GM23338 (cell line): ENCODE results near the gene MYCN. TPM values are rescaled to one million over a fixed set of nuclear protein-coding genes. Genes with fewer than 3 reads are reported as not detected.

Experiments used
- ATAC-seq: fragments of 200-7000 bp; cut with Tn5 transposase; 3 replicates; pipeline ENCODE4 v1.9.1; 2020
- DNase-seq: peaks from one replicate; pipeline ENCODE4 v3.0.0-alpha.2; 2015; ENCODE audit warnings: low spot score
- H2AFZ ChIP-seq: fragments of 200-600 bp; sonication (generic); 2 replicates; pipeline ENCODE4 v1.8.0; 2016; ENCODE audit warnings: antibody characterized with exemption, mild to moderate bottlenecking, moderate library complexity
- H3F3A ChIP-seq: fragments of 200-600 bp; sonication (generic); replicated peaks from 2 replicates; pipeline ENCODE4 v1.8.0; 2017; ENCODE audit warnings: antibody characterized with exemption, mixed run types, low read depth
- H3K27ac ChIP-seq: fragments of 200-600 bp; sonication (generic); 2 replicates; pipeline ENCODE4 v1.6.1; 2016; ENCODE audit warnings: low read depth
- H3K27me3 ChIP-seq: fragments of 200-600 bp; sonication (generic); 2 replicates; pipeline ENCODE4 v1.8.0; 2016; ENCODE audit warnings: mild to moderate bottlenecking, mixed run types, moderate library complexity; ENCODE audit not compliant: insufficient read depth
- H3K36me3 ChIP-seq: fragments of 200-600 bp; sonication (generic); 2 replicates; pipeline ENCODE4 v1.8.0; 2016; ENCODE audit warnings: mild to moderate bottlenecking; ENCODE audit not compliant: insufficient read depth
- H3K4me1 ChIP-seq: fragments of 200-600 bp; sonication (generic); 2 replicates; pipeline ENCODE4 v1.8.0; 2016; ENCODE audit warnings: mild to moderate bottlenecking, moderate library complexity; ENCODE audit not compliant: insufficient read depth
- H3K4me2 ChIP-seq: fragments of 200-600 bp; sonication (generic); 2 replicates; pipeline ENCODE4 v1.7.1; 2017; ENCODE audit warnings: mixed run types
- H3K4me3 ChIP-seq: fragments of 200-600 bp; sonication (generic); 2 replicates; pipeline ENCODE4 v1.6.1; 2016; ENCODE audit warnings: mixed run types
- H3K79me2 ChIP-seq: fragments of 200-600 bp; sonication (generic); replicated peaks from 2 replicates; pipeline ENCODE4 v1.8.0; 2017; ENCODE audit warnings: mild to moderate bottlenecking; ENCODE audit not compliant: insufficient read depth
- H3K9me2 ChIP-seq: fragments of 200-600 bp; sonication (generic); 2 replicates; pipeline ENCODE4 v1.8.0; 2017; ENCODE audit not compliant: insufficient read depth
- H4K20me1 ChIP-seq: fragments of 200-600 bp; sonication (generic); replicated peaks from 2 replicates; pipeline ENCODE4 v1.8.0; 2017; ENCODE audit warnings: mild to moderate bottlenecking; ENCODE audit not compliant: insufficient read depth
- H3K27ac Mint-ChIP-seq: 2 replicates; pipeline ENCODE4 v1.8.0; 2020; ENCODE audit warnings: inconsistent platforms, mild to moderate bottlenecking, moderate library complexity, mixed read lengths
- H3K27me3 Mint-ChIP-seq: 3 replicates; pipeline ENCODE4 v1.8.0; 2022; ENCODE audit warnings: low read depth, mild to moderate bottlenecking, moderate library complexity, mixed read lengths, inconsistent platforms; ENCODE audit not compliant: insufficient read depth, poor library complexity
- H3K36me3 Mint-ChIP-seq: 3 replicates; pipeline ENCODE4 v1.8.0; 2021; ENCODE audit warnings: low read depth, mild to moderate bottlenecking, inconsistent platforms, moderate library complexity, mixed read lengths
- H3K4me1 Mint-ChIP-seq: 3 replicates; pipeline ENCODE4 v1.8.0; 2020; ENCODE audit warnings: mild to moderate bottlenecking, inconsistent platforms, mixed read lengths
- H3K4me3 Mint-ChIP-seq: 3 replicates; pipeline ENCODE4 v1.8.0; 2021; ENCODE audit warnings: moderate library complexity, mild to moderate bottlenecking, inconsistent platforms, mixed read lengths
- H3K9me3 Mint-ChIP-seq: 3 replicates; pipeline ENCODE4 v1.8.0; 2020; ENCODE audit warnings: moderate library complexity, mild to moderate bottlenecking, inconsistent platforms, mixed read lengths
- POLR2AphosphoS5 ChIP-seq: IDR thresholded peaks from 2 replicates; pipeline ENCODE4 v1.6.1; 2016; ENCODE audit warnings: antibody characterized with exemption, low read depth
- STAT1 ChIP-seq: IDR thresholded peaks from one replicate; pipeline ENCODE4 v1.6.1; 2016; ENCODE audit warnings: antibody characterized with exemption; ENCODE audit not compliant: unreplicated experiment
- ZNF114 ChIP-seq: fragments of 250-450 bp; sonication (Bioruptor Pico); IDR thresholded peaks from 2 replicates; pipeline ENCODE4 v1.5.0; 2020; ENCODE audit warnings: mild to moderate bottlenecking, moderate library complexity
- polyA plus RNA-seq: library from polyadenylated mRNA; unstranded; fragments of >200 nt; fragmentation: Nextera tagmentation; extraction: Ambion mirVana; gene quantifications from 2 replicates; pipeline ENCODE4 v1.2.1, GENCODE V29; 2016
- total RNA-seq: library from RNA; depleted of rRNA; stranded (reverse); fragments of >200 nt; shearing (Covaris generic); gene quantifications from 2 replicates; pipeline ENCODE4 v1.2.3, GENCODE V29; 2014
- TF ChIP-seq, protein P1 (sequence below): fragments of 250-450 bp; sonication (Bioruptor Pico); IDR thresholded peaks from 2 replicates; pipeline ENCODE4 v1.5.0; 2020; ENCODE audit warnings: mild to moderate bottlenecking, moderate library complexity
- TF ChIP-seq, protein P2 (sequence below), 2 experiments: fragments of 200-600 bp in 1 of 2; sonication (generic) in 1 of 2; conservative IDR thresholded peaks; 2 replicates each; pipeline versions ENCODE4 v1.5.1 to v1.6.1; 2016 to 2017; ENCODE audit warnings: antibody characterized with exemption in 2 of 2, low read depth in 2 of 2, mild to moderate bottlenecking in 2 of 2, moderate library complexity in 1 of 2
- TF ChIP-seq, protein P3 (sequence below): IDR thresholded peaks from 2 replicates; pipeline ENCODE4 v1.6.1; 2016; ENCODE audit warnings: antibody characterized with exemption

MYCN gene
- total and polyA plus RNA-seq, 2 experiments from 2014 or later: 50.8 to 145 TPM

DNA sequence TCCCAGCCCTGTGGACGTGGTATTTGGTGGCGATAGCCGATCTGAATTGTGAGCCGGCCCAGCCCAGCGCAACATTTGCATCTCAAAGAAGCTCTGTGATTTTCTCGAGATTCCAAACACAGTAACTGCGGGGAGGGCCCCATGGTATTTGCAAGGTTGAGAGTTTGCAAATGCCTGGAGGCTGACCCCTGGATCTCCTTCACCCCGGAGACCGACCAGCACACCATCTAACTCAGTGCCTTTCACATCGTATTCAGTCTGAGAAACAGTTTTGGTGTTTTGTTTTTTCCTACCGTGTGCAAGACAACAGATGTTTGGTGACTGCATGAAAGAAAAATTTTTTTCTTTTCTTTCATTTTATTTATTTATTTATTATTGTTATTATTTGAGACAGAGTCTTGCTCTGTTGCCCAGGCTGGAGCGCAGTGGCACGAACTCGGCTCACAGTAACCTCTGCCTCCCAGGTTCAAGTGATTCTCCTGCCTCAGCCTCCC lies 40.3 kb downstream of the MYCN start (continued):
- TF ChIP-seq, protein P1, sequence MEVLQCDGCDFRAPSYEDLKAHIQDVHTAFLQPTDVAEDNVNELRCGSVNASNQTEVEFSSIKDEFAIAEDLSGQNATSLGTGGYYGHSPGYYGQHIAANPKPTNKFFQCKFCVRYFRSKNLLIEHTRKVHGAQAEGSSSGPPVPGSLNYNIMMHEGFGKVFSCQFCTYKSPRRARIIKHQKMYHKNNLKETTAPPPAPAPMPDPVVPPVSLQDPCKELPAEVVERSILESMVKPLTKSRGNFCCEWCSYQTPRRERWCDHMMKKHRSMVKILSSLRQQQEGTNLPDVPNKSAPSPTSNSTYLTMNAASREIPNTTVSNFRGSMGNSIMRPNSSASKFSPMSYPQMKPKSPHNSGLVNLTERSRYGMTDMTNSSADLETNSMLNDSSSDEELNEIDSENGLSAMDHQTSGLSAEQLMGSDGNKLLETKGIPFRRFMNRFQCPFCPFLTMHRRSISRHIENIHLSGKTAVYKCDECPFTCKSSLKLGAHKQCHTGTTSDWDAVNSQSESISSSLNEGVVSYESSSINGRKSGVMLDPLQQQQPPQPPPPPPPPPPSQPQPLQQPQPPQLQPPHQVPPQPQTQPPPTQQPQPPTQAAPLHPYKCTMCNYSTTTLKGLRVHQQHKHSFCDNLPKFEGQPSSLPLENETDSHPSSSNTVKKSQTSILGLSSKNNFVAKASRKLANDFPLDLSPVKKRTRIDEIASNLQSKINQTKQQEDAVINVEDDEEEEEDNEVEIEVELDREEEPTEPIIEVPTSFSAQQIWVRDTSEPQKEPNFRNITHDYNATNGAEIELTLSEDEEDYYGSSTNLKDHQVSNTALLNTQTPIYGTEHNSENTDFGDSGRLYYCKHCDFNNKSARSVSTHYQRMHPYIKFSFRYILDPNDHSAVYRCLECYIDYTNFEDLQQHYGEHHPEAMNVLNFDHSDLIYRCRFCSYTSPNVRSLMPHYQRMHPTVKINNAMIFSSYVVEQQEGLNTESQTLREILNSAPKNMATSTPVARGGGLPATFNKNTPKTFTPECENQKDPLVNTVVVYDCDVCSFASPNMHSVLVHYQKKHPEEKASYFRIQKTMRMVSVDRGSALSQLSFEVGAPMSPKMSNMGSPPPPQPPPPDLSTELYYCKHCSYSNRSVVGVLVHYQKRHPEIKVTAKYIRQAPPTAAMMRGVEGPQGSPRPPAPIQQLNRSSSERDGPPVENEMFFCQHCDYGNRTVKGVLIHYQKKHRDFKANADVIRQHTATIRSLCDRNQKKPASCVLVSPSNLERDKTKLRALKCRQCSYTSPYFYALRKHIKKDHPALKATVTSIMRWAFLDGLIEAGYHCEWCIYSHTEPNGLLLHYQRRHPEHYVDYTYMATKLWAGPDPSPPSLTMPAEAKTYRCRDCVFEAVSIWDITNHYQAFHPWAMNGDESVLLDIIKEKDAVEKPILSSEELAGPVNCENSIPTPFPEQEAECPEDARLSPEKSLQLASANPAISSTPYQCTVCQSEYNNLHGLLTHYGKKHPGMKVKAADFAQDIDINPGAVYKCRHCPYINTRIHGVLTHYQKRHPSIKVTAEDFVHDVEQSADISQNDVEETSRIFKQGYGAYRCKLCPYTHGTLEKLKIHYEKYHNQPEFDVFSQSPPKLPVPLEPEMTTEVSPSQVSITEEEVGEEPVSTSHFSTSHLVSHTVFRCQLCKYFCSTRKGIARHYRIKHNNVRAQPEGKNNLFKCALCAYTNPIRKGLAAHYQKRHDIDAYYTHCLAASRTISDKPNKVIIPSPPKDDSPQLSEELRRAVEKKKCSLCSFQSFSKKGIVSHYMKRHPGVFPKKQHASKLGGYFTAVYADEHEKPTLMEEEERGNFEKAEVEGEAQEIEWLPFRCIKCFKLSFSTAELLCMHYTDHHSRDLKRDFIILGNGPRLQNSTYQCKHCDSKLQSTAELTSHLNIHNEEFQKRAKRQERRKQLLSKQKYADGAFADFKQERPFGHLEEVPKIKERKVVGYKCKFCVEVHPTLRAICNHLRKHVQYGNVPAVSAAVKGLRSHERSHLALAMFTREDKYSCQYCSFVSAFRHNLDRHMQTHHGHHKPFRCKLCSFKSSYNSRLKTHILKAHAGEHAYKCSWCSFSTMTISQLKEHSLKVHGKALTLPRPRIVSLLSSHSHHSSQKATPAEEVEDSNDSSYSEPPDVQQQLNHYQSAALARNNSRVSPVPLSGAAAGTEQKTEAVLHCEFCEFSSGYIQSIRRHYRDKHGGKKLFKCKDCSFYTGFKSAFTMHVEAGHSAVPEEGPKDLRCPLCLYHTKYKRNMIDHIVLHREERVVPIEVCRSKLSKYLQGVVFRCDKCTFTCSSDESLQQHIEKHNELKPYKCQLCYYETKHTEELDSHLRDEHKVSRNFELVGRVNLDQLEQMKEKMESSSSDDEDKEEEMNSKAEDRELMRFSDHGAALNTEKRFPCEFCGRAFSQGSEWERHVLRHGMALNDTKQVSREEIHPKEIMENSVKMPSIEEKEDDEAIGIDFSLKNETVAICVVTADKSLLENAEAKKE (CRISPR knock-in tag): peak; percentile 69; the same call in 1 of the 2 replicates
- no peak for TF ChIP-seq STAT1

DNA sequence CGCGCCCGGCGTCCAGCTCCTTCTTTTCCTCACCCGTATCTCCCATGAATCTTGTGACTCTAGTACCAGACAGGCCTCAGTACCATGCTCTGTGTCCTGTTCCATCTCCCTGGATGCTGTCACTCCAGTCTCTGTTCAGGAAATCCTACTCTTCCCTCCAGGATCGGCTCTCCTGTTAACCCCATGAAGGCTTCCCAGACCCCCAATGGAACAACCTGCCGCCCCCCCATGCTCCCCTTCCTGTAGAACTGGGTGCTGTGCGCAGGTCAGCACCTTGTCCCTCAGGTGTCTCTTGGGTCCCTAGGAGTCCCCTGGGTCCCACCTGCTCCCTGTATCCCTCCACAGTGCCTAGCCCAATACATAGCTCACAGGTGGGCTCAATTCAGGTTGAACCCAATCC lies 41.3 kb downstream of the MYCN start:
- no peaks in the 10 kb centered on the region for H3K9me2 ChIP-seq
- H3K27me3 ChIP-seq: no peaks in the 10 kb centered on the region
- no peaks in the 10 kb centered on the region for H3K79me2 ChIP-seq
- Mint-ChIP-seq H3K4me1 (peaks cover 37% of the 10 kb centered on the region), H3K27ac (no peak overlapping the region), H3K4me3 (no peak overlapping the region), H3K36me3 (peaks cover 2% of the 10 kb centered on the region; the same call in 1 of the 3 replicates), H3K27me3 (peaks cover 4% of the 10 kb centered on the region), H3K9me3 (no peaks in the 10 kb centered on the region; the same call in 2 of the 3 replicates)
- no peak overlapping the region for H2AFZ ChIP-seq
- H4K20me1 ChIP-seq: no peaks in the 10 kb centered on the region
- ATAC-seq (no peak), DNase-seq (no peak)
- H3K27ac ChIP-seq: peak overlapping the region; percentile 29; the same call in 1 of the 2 replicates
- H3K4me3 ChIP-seq: no peak overlapping the region
- H3F3A ChIP-seq: peaks cover 11% of the 10 kb centered on the region; the same call in 1 of the 2 replicates
- H3K36me3 ChIP-seq: no peaks in the 10 kb centered on the region
- peaks cover 41% of the 10 kb centered on the region for H3K4me1 ChIP-seq
- peak overlapping the region; percentile 43; the same call in 1 of the 2 replicates for H3K4me2 ChIP-seq
- TF ChIP-seq, protein P1 (CRISPR knock-in tag): no peak
- TF ChIP-seq, protein P2, sequence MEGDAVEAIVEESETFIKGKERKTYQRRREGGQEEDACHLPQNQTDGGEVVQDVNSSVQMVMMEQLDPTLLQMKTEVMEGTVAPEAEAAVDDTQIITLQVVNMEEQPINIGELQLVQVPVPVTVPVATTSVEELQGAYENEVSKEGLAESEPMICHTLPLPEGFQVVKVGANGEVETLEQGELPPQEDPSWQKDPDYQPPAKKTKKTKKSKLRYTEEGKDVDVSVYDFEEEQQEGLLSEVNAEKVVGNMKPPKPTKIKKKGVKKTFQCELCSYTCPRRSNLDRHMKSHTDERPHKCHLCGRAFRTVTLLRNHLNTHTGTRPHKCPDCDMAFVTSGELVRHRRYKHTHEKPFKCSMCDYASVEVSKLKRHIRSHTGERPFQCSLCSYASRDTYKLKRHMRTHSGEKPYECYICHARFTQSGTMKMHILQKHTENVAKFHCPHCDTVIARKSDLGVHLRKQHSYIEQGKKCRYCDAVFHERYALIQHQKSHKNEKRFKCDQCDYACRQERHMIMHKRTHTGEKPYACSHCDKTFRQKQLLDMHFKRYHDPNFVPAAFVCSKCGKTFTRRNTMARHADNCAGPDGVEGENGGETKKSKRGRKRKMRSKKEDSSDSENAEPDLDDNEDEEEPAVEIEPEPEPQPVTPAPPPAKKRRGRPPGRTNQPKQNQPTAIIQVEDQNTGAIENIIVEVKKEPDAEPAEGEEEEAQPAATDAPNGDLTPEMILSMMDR (conservative IDR thresholded peaks at IDR 0.05; ENCODE audit: low read depth in 2 of 2): no peak
- TF ChIP-seq, protein P3, sequence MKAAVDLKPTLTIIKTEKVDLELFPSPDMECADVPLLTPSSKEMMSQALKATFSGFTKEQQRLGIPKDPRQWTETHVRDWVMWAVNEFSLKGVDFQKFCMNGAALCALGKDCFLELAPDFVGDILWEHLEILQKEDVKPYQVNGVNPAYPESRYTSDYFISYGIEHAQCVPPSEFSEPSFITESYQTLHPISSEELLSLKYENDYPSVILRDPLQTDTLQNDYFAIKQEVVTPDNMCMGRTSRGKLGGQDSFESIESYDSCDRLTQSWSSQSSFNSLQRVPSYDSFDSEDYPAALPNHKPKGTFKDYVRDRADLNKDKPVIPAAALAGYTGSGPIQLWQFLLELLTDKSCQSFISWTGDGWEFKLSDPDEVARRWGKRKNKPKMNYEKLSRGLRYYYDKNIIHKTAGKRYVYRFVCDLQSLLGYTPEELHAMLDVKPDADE: no peak
- TF ChIP-seq ZNF114: no peak
- TF ChIP-seq POLR2AphosphoS5: no peak
